ENCODE data around the gene PRPSAP2.

PRPSAP2 gene

DNA sequence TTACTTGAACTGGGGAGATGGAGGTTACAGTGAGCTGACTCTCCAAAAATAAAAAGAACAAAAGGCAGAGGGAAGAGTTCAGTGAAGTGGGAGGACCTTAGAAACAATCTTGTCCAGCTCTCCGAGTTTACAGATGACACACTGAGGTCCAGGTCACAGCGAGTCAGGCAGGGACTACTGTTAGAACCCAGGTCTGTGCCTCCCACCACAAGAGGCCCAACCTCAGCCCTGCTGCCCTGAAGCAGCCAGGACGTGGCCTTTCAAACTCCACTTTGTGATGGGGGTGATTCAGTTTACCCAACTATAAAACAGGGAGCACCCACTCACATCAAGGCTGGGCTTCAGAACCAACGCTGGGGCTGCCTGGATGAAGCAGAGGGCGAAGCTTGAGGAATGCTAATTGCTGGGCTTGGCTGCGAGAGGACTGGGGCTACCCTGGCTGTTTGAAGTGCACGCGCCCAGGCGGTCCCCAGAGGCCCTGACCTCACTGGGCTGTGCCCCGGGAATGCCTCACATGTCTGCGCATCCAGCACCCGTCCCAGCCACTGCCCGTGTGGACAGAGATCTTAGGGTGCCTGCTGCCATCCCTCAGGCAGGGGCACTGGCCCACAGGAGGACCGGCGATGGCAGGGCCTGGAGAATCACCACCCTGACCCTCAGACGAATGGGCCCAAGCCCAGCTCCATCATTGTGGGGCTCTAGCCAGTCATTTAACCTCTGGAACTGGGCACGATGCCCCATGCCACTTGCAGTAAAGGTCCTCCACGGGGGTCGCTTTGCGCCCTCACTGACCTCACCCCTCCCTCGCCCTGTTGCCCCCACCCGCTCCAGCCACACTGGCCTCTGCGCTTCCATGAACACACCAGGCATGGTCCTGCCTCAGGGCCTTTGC is 105.4 kb downstream of the PRPSAP2 start:
- DNase-seq: no peak

DNA sequence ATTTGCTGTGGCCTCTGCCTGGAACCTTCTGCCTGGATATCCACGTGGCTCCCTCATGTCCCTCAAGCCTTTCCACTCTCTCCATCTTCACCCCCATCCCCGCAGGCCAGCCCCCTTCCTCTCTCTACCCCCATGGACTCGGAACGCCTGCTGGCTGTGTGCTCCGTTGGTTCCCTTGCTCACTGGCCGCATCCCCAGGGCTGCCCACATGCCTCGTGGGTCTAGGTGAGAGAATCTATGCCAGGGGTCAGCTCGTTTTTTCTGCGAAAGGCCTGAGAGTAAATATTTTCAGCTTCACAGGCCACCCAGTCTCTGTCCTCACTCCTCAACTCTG is 106.1 kb downstream of the PRPSAP2 start:
- no peak for DNase-seq

DNA sequence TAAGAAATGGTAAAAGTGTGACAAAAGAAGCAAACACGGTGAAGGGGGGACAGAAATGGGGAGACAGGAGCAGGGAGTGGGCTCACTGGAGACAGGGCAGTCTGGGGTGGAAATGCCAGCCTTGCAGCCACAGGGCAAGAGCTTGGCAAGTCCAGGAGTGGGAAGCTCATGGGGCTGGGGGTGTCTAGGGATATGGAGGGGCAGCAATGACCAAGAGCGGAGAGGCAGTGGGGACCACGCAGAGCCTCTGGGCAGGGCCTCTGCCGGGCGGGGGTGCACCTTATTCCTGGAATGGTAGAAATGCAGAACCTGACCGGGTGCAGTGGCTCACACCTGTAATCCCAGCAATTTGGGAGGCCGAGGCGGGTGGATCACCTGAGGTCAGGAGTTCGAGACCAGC is 106.6 kb downstream of the PRPSAP2 start:
- DNase-seq: no peak

- DNase-seq: no peak
Observed at GRCh38 chr17:18965530-18966236, 107.8 kb downstream of the PRPSAP2 start.

DNA sequence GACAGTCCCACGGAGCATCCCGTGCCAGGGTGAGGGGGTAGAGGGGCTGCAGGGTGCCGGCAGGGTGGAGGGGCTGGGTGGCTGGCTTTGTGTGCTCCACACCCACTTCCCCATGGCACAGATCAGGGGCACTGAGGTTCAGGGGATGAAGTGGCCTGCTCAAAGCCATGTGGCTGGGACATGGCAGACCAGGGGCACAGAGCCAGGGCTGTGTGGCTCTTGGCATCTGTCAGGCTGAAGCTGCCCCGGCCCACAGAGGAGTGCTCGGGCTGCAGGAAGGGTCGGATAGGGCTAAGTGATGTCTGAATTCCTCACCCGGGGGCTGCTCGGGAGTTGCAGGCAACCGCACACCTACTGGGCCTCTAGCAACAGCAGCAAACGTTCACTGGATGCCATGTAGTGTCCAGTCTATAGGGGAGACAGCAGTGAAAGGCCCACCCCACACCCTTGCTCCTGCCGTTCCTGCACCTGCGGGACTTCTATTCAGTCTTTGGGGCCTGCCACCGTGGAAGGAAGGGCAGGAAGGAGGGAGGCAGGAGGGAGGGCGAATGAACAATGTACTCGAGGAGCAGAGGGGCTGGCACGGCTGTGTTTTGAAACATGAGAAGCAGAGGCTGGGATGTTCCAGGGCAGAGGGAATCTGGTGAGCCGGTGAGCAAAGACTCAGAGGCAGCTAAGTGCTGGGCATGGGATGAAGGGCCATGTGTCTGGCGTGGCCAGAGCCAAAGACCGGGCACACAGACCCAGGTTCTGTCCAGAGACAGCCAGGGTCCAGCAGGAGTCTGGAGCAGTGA is 109.1 kb downstream of the PRPSAP2 start:
- no peak for DNase-seq

DNA sequence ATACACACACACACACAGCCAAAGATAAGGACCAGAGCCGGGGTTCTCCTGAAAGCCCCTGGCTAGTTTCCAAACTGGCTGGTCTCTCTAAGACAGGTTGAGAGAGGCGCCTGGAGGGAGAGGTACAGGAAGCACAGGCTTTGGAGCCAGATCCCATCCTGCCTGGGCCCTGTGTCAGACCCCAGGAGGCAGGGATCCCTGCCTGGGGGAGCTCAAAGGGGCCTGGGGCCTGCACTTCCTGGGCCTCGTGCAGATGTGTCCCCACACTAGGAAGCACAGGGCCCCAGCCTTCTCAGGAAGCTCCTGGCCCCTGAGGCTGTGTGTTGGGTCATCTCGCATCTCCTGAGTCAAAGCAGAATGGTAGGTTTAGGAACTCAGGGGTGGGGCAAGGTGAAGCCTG is 110.0 kb downstream of the PRPSAP2 start:
- no peak for DNase-seq

GRCh38 chr17:18968345-18968744 is 110.4 kb downstream of the PRPSAP2 start:
- no peak for DNase-seq

- no peak for DNase-seq
Observed at GRCh38 chr17:18968945-18969887, 111.3 kb downstream of the PRPSAP2 start.

DNA sequence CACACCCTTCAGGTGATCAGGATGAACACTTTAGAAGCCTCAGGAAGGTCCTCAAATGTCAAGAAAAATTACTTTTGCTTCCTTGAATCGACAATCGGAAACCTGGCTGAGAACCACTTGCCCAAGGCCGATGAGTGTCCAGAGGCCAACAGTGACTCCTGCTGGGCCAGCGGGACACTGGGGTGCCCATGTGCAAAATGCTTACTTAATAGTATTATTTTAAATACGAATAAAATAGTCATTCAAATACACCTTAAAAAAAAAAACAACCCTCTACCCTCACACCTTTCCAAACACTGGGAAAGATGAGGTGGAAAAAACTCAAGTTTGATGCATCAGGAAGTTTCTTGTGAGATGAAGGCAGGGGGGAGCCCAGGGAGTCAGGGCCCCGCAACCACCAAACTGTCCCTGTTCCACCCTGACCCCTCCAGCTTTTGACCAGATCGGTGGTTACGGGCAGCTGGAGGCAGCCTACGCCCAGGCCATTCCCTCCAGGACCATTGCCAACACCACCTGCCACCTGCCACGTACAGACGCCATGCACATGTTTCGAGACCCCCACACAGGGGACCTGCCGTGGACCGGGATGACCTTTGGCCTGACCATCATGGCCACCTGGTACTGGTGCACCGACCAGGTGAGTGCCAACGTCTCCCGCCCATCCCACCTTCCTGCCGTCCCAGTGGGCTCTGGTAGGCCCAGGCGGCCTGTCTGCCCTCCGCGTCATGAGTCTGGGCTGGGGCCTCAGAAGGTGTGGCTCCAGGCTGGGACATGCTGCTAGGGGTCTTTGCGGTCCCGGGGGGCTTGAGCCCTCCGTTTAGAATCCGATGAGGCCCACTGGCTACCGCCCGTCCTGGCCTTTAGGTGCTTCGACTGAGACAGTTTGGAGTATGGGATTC is 112.9 kb downstream of the PRPSAP2 start:
- no peak for DNase-seq

DNA sequence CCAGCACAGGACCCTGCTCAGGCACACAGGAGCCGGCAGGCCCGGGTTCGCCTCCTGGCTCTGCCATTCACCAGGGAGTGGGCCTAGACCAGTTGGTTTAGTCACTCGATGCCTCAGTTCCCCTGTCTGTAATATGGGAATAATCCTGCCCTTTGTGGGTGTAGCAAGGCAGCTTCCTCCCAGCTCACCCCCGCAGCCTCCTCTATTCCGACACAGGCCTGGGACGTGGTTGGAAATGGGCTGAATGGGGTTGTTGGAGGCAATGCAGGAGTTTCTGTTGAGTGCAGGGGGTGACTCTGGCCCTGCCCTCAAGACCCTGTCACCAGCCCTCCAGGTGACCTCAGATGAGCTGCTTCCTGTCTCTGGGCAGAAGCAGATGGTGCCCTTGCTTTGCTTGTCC is 113.9 kb downstream of the PRPSAP2 start:
- DNase-seq: no peak

GRCh38 chr17:18974407-18975149 is 116.6 kb downstream of the PRPSAP2 start:
- DNase-seq: no peak

DNA sequence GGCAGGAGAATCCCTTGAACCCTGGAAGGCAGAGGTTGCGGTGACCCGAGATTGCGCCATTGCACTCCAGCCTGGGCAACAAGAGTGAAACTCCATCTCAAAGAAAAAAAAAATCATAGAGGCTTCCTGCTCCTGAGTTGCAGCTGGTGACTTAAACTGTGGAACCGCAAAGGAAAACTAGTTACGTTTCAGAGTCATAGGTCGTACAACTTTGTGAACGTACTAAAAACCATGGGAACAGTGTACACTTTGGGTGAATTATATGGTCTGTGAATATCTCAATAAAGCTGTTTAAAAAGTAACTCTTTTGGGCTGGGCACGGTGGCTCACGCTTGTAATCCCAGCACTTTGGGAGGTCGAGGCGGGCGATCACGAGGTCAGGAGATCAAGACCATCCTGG is 117.7 kb downstream of the PRPSAP2 start:
- no peak for DNase-seq

GRCh38 chr17:18976201-18976600 is 118.3 kb downstream of the PRPSAP2 start:
- no peak for DNase-seq

DNA sequence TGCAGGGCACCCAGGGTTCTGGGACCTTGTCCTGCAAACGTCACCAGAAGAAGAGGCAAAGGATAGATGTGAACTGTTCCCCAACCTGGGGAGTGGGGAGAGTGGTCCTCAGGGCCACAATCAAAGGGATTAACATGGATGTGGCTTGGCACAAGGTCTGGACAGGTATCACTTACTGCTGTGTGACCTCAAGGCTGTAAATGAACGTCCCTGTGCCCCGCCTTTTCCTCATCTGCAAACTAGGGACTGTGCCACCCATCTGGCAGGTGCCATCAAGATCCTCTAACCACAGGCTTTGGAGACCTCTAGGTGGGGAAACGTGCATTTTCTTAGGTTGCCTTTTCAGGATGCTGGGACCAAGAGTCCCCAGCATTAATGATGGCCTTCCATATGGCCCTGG is 119.1 kb downstream of the PRPSAP2 start:
- DNase-seq: no peak

DNA sequence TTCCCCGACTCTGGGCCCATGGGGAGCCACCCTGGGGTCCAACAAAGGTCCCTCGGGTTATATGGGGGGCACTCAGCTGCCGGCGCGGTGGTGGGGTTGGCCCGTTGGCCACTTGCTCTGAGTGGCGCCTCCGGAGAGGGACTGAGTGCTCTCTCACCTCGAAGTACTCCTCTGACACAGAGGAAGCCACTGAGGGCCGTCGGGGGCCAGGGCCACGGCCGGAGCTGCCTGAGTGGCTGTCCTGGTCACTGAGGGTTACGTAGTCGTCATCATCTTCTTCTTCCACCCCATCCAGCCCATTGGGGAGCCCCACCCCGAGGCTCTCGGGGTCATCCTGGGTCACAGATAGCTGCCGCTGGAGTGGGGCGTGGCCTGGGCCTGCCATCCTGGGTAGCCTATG is 119.7 kb downstream of the PRPSAP2 start:
- no peak for DNase-seq

GRCh38 chr17:18978050-18978449 is 120.1 kb downstream of the PRPSAP2 start:
- no peak for DNase-seq

DNA sequence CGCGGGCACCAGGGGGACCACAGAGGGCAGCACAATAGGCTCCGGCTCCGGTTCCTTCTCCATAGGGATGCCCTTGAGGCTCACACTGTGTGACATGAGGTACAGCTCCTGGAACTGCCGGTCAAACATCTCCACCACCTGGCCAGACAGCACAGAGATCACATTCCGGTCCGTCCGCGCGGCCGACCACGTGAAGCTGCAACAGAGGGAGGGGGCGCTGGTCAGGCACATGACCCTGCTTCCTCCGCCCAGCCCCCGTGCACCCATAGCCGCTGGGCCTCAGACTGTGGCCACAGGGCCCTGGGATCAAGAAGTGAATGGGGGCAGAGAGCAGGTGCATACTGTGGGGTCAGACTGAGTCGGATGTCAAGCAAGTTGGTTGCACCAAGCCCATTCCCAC is 120.7 kb downstream of the PRPSAP2 start:
- DNase-seq: no peak
